ENCODE results near the gene RAB14. TPM values are rescaled to one million over a fixed set of nuclear protein-coding genes. Genes with fewer than 3 reads are reported as not detected.

RAB14 gene
- total and polyA plus RNA-seq, 2 experiments from 2014 or later: 22.8 to 31.0 TPM

DNA sequence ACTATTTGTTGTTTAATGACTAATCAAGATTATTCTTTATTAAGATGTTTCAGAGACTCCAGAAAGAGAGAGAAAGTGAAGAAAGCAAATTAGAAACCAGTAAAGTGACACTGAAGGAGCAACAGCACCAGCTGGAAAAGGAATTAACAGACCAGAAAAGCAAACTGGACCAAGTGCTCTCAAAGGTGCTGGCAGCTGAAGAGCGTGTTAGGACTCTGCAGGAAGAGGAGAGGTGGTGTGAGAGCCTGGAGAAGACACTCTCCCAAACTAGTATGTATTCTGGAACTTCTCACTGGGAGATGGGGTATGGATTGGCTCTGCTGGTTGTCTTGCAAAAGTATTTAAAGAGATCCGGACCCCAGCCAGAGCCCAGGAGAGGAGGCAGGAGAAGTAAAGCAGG lies 33.6 kb downstream of the RAB14 start:
- H3K27me3 ChIP-seq (ENCODE audit: insufficient read depth): no peaks in the 10 kb centered on the region
- H2AFZ ChIP-seq: no peak overlapping the region
- Mint-ChIP-seq H3K4me3 (no peak overlapping the region), H3K9me3 (no peaks in the 10 kb centered on the region), H3K27me3 (ENCODE audit: insufficient read depth, low read depth, poor library complexity) (no peaks in the 10 kb centered on the region), H3K4me1 (peaks cover 4% of the 10 kb centered on the region; the same call in 2 of the 3 replicates), H3K27ac (no peak overlapping the region), H3K36me3 (ENCODE audit: low read depth) (peaks cover 12% of the 10 kb centered on the region; the same call in 2 of the 3 replicates)
- H3K79me2 ChIP-seq (replicated peaks; ENCODE audit: insufficient read depth): no peaks in the 10 kb centered on the region
- no peak for ATAC-seq
- H3K9me2 ChIP-seq (ENCODE audit: insufficient read depth): no peaks in the 10 kb centered on the region
- peaks cover 3% of the 10 kb centered on the region; the same call in 1 of the 2 replicates for H3K36me3 ChIP-seq (ENCODE audit: insufficient read depth)
- no peak overlapping the region for H3K4me2 ChIP-seq
- no peak overlapping the region for H3K4me3 ChIP-seq
- no peaks in the 10 kb centered on the region for H3F3A ChIP-seq (replicated peaks; ENCODE audit: low read depth)
- no peaks in the 10 kb centered on the region for H3K4me1 ChIP-seq (ENCODE audit: insufficient read depth)
- TF ChIP-seq POLR2AphosphoS5 (IDR thresholded peaks at IDR 0.05; ENCODE audit: low read depth): no peak
- no peak for TF ChIP-seq ZNF462 (CRISPR knock-in tag; IDR thresholded peaks at IDR 0.05)
- TF ChIP-seq, protein P1, sequence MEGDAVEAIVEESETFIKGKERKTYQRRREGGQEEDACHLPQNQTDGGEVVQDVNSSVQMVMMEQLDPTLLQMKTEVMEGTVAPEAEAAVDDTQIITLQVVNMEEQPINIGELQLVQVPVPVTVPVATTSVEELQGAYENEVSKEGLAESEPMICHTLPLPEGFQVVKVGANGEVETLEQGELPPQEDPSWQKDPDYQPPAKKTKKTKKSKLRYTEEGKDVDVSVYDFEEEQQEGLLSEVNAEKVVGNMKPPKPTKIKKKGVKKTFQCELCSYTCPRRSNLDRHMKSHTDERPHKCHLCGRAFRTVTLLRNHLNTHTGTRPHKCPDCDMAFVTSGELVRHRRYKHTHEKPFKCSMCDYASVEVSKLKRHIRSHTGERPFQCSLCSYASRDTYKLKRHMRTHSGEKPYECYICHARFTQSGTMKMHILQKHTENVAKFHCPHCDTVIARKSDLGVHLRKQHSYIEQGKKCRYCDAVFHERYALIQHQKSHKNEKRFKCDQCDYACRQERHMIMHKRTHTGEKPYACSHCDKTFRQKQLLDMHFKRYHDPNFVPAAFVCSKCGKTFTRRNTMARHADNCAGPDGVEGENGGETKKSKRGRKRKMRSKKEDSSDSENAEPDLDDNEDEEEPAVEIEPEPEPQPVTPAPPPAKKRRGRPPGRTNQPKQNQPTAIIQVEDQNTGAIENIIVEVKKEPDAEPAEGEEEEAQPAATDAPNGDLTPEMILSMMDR (conservative IDR thresholded peaks at IDR 0.05; ENCODE audit: low read depth in 2 of 2): no peak
- no peak for TF ChIP-seq EZH2 (IDR thresholded peaks at IDR 0.05; ENCODE audit: low read depth, unreplicated experiment)
- DNase-seq (ENCODE audit: low spot score): no peak
- no peaks in the 10 kb centered on the region; the same call in 1 of the 2 replicates for H4K20me1 ChIP-seq (replicated peaks; ENCODE audit: insufficient read depth)
- no peak overlapping the region for H3K27ac ChIP-seq (ENCODE audit: low read depth)
